LoVo (cell line): Measurements from ENCODE around the gene CPTP.
"Not testable (repeated sequence)": the region's sequence is repeated elsewhere in the genome, so short reads cannot be mapped to it uniquely, and the experiment has no call there.

Experiments used
- DNase-seq: peaks from one replicate; pipeline ENCODE4 v3.0.0-alpha.2; 2016; ENCODE audit warnings: low spot score

The CPTP gene

DNA sequence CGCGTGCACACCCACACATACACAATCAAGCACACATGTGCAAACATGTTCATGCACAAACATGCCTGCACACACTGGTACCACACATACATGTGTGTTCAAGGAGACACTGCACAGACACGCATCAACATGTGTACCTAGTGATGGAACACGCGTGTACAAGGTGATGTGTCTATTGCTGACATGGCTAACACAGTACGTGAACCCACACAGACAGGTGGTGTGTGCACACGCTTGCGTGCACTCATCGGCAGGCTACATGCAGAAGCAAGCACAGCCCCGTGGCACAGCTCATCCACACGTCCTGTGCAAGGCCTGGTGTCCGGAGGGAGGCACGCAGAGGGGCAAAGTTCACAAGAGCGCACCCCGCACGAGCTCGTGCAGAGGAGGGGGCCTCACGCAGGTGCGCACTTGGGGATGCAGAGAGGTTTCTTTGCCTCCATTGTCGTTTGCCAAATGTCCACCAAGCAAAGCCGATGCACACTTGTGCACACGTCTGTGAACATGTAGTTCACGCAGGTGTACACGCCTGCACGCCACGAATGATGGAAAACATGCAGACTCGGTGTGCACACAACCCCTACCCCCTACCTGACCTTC, 17.8 kb upstream of the CPTP start:
- DNase-seq, result no peak

DNA sequence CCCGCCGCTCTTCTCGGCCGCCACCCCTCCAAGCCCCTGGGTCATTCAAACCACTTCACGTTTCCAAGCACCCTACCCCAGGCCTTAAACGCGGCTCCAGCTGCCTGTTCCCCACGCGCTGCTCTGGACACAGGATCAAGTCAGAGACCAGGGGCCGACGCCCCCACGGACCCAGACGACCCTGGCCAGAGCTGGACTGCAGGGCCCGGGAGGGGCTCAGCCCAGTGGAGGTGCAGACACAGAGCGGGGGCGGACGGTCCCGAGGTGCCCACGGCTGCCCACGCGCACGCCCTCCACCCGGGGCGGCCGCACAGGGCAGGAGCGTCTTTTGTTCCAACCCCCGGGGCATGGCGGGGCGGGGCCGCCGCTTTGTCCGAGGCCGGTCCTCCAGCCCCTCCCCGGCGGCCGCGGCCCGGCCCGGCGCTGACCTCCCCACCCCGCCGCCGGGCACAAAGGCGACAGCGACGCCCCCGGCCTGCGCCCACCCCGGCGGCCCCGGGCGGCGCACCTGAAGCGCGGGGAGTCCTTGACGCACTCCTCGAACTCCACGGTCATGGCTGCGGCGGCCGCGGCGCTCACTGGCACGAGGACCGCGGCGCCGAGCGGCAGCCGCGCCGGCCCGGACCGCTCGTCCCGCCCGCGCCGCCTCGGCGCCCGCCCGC, 17.2 kb upstream of the CPTP start:
- DNase-seq, result no peak

DNA sequence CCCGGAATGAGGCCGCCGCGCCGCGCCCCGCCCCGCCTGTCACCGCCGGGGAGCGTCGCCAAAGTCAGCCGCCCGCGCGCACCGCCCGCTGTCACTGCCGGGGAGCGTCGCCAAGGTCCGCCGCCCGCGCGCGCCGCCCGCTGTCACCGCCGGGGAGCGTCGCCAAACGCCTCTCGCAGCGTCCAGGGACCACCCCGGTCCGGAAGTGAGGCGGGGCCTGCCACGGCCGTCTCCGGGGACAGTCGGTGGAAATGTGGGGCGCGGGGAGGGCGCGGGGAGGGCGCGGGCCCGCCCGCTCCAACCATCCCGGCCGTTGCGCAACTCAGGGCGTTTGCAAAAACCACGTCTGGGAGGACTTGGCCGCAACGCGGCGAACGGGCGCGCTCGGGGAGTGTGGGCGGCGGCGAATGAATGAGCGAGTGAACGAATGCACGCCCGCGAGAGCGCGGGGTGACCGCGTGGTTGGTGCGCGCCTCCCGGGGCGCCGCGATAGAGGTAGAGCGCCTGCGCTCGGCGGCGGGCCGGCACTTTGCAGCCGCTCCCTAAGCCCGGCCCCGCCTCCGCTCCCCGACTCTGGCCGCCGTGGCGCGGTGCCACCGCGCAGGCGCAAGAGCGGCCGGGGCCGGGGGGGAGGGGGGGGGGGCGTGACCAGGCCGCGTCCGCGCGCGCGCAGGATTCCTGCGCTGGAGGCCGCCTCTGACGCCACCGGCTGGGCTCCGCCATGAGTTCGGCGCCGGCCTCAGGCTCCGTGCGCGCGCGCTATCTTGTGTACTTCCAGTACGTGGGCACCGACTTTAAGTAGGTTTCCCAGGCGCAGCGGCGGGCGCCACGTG, 16.5 kb upstream of the CPTP start, which contains the start of the genes ACAP3 and PUSL1:
Gene ACAP3, minus strand, starts transcription at position 8 of the 833 bp plus-strand sequence. CDS start 115 bp downstream, outside the sequence.
Gene PUSL1, plus strand, starts transcription at position 675 of the 833 bp plus-strand sequence. Its CDS starts 47 bp downstream, at position 722.
- DNase-seq, result peak; percentile 92

DNA sequence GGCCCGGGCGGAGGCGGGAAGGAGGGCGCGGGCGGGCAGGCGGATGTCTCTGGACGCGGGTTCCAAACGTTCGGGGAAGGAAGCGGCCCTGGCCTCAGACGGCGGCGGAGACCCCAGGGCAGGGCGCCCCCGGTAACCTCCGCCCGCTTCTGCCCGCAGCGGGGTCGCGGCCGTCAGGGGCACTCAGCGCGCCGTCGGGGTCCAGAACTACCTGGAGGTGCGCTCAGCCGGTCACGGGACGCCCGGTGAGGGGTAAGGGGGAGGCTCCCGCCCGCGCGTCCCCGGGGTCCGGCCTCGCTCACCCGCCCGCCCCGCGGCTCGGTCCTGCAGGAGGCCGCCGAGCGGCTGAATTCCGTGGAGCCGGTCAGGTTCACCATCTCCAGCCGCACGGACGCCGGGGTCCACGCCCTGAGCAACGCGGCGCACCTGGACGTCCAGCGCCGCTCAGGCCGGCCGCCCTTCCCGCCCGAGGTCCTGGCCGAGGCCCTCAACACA, 15.8 kb upstream of the CPTP start:
- no peak for DNase-seq

DNA sequence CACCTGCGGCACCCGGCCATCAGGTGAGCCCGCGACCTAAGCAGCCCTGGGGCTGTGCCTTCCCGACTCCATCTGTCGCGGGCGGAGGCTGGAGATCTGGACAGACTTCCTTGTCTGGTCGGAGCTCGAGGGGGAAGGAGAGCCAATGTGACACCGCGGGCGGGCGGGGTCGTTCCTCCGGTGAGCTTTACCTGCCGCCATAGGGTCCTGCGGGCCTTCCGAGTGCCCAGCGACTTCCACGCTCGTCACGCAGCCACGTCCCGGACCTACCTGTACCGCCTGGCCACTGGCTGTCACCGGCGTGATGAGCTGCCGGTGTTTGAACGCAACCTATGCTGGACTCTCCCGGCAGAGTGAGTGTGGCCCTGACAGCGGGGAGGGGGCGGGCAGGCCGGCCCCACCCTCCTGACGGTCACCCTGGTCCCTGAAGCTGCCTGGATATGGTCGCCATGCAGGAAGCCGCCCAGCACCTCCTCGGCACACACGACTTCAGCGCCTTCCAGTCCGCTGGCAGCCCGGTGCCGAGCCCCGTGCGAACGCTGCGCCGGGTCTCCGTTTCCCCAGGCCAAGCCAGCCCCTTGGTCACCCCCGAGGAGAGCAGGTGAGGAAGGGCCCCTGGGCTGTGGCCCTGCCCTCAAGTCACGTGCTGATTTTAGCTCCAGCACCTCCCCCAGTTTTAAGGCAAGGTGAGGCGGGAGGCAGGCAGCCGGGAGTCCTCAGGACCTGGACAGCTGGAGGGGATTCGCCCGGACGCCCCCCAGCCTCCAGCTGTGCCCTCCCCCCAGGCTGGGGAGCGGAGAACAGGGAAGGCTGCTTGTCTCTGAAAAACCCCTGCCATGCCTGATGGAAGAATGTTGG, 15.1 kb upstream of the CPTP start:
- no peak for DNase-seq

DNA sequence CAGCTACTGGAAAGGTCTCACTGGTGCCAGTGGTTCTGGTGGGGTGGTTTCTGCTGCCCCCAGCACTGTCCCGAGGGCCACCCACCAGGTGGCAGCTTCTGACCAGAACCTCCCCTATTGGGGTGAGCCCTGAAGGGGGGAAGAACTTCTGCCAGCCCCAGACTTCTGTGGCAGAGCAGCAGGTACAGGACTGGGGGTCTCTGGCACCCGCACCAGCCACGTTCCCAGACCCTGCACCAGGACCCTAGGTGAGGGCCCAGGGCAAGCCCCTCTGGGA, 14.6 kb upstream of the CPTP start:
- no peak for DNase-seq

DNA sequence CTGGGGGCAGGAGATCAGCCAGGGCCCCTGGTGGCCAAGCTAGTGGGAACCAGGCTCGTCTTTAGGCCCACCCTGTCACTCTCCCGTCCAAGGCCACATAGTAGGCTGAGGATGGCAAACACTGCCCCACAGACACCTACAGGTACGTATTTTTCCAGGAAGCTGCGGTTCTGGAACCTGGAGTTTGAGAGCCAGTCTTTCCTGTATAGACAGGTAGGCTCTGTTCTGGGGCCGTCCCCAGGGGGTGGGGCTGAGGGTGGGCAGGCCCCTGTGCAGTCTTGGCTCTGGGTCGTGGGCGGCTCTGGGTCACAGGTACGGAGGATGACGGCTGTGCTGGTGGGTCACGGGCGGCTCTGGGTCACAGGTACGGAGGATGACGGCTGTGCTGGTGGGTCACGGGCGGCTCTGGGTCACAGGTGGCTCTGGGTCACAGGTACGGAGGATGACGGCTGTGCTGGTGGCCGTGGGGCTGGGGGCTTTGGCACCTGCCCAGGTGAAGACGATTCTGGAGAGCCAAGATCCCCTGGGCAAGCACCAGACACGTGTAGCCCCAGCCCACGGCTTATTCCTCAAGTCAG, 14.0 kb upstream of the CPTP start:
- DNase-seq, result no peak

DNA sequence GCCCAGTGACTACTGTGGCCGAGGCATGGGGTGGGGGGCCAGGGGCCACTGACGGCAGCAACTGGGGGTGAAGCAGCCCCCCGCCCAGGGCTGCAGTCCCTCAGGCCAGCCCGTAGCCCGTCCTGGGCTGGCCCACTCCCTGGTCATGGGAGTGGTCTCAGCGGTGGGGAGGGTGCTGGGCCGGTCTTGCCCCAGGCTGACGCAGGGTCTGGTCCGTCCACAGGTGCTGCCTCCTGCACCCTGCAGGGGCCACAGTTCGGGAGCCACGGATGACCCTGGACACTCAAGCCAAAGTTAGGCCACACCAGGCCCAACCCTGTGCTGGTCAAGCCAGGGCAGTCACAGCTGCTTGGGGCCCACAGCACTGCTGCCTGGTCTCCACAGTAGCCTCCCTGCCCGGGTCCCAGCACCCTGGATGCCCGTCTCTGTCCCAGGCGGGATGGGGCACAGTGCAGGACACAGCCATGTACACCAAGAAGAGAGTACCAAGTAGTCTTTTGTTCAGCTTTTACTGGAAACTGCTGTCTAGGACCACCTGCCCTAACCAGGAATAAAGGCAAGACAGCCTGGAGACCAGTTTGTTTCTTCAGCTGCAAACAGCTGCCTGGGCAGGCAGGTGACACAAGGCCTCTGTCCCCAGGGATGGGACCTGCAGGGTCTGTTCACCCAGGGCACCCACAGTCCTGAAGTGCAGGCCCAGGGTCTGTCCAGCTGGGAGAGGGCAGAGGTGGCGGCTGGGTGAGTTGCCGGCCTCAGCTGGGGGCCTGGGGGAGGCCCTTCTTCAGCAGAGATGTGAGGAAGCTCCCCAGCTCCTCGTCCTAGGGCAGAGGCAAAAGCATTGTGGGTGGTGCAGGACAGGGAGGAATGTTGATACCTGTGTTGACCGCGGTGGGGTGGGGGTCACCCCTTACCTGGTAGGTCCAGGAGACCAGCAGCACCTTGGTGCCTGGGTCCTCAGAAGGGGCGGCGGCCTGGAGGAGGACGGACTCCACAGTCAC, 13.2 kb upstream of the CPTP start:
- DNase-seq, result no peak

DNA sequence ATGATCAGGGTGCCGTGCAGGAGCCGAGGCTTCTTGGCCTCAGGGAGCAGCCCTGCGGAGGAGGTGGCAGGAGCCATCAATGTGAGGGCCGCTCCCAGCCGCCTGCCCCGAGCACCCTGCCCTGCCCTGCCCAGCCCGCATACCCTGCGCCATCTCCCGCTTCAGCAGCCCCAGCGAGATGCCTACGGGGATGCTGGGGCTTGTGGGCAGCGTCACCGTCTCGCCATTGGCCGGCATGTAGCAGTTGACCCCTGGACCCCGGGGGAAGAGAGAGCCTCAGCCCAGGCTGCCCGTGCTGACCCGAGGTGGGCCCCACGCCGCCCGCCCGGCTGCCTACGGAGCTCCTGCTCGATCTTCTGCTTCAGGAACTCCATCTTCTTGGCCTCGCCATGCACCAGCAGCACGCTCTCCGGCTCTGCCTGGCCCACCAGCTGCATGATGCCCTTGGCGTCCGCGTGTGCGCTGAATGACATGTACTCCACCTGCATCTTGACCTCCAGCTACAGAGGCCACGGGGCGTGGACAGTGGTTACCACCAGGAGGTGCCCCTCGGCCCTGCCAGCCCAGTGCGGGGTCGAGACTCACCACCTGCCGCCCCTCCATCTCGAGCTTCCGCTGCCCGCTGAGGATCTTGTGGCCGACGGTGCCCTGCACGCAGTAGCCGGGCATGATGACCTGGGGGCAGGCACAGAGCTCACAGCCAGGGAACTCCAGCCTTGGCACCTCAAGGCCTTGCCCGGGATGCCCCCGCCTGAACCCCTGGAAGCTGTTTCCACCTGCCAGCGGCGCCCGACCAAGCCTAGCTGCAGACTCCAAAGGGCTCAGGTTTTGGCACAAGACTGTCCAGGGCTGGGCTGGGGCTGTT, 11.9 kb upstream of the CPTP start:
- DNase-seq, result no peak

DNA sequence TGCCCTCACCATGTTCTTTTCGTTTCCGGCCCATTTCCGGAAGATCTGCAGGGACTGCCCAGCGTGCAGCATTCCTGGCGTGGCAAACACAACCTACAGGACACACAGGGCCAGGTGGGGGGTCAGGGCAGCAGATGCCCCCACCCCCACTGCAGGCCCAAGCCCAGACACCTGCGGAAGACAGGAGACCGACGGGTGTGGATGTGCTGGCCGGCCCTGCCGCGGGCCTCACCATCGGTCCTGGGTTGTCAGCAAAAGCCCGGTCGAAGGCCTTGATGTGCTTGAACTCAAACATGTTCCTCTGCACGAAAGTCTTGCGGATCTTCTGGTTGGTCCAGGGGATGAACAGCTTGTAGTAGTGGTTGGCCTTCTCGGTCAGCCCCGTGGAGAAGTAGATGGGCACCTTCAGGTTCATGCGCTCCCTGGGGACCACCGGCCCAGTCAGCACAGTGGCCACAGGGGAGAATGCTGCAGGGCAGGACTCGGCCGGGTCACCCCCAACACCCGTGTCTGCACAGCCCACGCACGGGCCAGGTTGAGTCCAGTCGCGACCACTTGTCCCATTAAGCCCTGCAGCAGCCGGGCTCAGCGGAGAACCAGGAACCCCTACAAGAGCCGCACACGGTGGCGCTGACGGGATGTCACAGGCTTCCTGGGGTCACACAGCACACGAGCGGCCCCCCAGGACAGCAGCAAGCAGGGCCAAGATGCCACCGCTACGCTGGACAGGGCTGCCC, 10.9 kb upstream of the CPTP start:
- no peak for DNase-seq

DNA sequence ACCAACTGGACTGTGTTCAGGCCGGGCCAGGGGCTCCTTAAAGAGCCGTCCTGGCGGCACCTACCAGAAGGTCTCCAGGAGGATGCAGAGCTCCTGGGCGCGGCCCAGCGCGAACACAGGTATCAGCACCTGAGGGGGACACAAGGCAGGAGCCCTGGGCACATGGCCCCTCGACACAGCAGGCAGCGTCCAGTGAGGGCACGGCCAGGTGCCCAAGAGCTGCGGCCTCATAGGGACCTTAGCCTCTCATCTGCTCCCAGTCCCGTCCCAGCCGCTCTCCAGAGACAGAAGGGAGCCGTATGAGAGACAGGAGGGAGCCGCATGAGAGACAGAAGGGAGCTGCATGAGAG, 10.4 kb upstream of the CPTP start:
- no peak for DNase-seq

DNA sequence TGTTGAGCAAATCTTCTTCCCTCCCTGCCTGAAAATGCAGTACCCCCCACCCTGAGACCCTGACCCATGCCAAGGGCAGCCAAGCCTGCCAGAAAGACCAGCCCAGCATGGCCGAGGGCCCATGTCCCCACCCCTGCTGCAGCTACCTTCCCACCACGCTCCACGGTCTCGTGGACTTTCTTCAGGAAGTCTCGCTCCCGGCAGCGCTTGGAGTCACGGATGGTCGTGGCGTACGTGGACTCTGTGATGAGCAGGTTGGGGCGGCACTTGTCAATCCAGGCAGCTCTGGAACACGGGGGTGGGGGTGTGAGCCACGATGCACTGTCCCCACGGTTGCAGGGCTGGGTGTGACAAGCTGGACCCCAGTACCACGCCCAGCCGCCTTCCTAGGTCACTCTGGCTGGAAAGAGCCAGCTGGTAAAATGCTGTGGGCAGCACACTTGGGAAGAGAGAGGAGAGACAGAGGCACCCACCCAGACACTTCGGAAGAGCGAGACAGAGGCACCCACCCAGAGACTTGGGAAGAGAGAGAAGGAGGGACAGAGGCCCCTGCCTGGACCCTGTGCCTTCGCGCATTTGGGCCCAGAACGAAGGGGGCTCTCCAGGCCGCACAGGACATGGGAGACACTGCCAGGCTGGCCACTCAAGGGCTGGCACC, 9.8 kb upstream of the CPTP start:
- no peak for DNase-seq

DNA sequence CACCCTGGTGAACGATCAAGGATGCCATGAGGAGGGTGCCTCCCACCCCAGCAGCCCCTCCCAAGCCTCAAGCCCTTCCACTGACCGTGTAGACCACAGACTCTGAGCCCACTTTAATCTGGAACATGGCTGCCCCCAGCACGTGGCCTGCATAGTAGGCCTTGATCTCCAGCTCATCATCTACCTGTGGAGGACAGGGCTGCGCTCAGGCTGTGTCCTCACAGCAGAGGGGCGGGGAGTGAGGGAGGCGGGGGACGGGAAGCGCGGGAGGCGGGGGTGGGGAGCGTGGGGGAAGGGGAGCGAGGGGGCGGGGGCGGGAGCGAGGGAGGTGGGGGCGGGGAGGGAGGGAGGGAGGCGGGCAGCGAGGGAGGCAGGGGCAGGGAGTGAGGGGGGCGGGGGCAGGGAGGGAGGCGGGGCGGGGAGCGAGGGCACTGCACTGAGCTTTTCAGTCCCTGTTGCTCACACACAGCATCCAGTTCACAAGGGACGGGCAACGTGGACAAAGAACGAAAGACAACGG, 9.1 kb upstream of the CPTP start:
- no peak for DNase-seq

DNA sequence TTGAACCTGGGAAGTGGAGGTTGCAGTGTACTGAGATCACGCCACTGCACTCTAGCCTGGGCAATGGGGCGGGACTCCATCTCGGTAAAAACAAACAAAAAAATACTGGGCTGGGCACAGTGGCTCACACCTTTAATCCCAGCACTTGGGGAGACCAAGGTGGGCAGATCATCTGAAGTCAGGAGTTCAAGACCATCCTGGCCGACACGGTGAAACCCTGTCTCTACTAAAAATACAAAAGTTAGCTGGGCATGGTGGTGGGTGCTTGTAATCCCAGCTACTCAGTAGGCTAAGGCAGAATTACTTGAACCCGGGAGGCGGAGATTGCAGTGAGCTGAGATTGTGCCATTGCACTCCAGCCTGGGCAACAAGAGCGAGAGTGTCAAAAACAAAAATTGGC, 8.4 kb upstream of the CPTP start:
- DNase-seq, result not testable (repeated sequence)

DNA sequence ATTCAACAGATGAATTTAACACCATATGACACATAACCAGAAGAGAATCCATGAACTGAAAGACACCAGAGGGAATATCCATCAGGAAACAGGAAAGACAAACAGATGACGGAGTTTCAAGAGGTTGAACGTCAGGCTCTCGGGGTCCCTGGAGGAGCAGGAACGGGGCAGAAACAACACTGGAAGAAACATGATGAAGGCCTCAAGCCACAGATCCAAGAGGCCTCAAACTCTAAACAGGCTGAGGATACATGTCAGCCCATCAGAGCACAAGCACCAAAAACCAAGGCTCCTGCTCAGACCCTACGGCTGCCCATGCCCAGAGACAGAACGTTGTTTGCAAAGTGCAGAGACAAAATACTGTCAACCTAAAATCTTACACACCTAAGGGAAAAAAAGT, 7.2 kb upstream of the CPTP start:
- DNase-seq, result no peak

DNA sequence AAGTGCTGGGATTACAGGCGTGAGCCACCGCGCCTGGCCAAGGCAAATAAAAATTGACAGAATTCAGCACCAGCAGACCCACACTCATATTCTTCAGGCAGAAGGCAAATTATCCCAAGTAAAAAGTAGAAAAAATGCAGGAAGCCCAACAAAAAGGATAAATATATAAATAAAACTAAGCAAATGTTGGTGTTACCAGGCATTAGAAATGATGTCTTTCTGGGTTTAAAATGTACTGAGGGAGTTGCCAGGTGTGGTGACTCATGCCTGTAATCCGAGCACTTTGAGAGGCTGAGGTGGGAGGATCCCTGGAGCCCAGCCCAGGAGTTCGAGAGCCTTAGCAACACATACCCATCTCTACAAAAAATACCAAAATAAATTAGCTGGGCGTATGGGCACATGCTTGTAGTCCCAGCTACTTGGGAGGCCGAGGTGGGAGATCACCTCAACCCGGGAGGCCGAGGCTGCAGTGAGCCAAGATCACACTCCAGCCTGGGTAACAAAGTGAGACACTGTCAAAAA, 6.4 kb upstream of the CPTP start:
- peak; percentile 72 for DNase-seq

DNA sequence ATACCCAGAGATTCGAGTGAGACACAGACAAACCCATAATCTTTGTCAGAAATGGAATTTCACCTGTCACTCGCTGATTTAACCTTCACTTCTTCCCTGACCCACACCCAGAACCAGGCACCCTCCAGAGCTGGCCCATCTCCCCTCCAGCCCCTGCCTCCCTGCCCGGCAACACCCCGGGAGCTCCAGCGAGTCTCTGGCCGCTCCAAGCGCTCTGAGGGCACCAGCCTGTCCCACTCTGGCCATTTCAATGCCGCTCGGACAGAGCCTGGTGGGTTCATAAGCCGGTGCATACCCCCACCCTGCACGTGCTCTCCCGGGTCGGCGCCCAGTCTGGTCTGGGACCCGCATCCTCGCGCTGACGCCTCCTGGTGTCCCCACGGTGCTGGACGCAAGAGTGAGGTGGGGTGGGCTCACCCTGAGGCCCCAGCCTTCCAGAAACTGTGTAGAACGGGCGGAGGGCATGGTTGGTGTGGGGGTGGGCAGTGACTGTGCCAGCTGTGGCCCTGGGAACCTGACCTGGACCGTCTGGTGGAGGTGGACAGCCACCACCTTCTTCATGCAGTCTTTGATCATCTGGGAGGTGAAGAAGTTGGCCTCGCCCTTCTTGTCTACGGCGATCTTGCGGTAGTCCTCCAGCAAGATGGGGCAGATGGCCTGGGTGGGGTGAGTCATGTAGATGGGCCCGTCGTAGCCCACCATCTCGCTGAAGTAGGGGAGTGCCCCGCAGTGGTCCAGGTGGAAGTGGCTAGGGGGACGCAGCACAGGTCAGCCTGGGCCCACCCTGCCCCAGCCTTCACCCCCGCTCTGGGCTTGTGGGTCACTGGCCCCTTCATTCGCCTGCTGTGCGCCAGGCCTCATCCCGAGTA, 5.6 kb upstream of the CPTP start:
- DNase-seq, result no peak
